ENCODE data around the gene MPHOSPH6.
A peak's percentile ranks its signal among the peaks of the same experiment; 100 is the strongest.

GRCh38 chr16:82152641-82153112, 17.3 kb downstream of the MPHOSPH6 start:
- TF ChIP-seq, protein P1, sequence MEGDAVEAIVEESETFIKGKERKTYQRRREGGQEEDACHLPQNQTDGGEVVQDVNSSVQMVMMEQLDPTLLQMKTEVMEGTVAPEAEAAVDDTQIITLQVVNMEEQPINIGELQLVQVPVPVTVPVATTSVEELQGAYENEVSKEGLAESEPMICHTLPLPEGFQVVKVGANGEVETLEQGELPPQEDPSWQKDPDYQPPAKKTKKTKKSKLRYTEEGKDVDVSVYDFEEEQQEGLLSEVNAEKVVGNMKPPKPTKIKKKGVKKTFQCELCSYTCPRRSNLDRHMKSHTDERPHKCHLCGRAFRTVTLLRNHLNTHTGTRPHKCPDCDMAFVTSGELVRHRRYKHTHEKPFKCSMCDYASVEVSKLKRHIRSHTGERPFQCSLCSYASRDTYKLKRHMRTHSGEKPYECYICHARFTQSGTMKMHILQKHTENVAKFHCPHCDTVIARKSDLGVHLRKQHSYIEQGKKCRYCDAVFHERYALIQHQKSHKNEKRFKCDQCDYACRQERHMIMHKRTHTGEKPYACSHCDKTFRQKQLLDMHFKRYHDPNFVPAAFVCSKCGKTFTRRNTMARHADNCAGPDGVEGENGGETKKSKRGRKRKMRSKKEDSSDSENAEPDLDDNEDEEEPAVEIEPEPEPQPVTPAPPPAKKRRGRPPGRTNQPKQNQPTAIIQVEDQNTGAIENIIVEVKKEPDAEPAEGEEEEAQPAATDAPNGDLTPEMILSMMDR (IDR thresholded peaks at IDR 0.05), result no peak
- TF ChIP-seq POLR2AphosphoS5 (IDR thresholded peaks at IDR 0.05), result peak in 1 of 3 donors; percentile 59
